HG02642 (cell line): ENCODE results near the gene FBRS.
A peak's percentile ranks its signal among the peaks of the same experiment; 100 is the strongest.

Experiments used
- ATAC-seq: cut with Tn5 transposase; IDR thresholded peaks from one replicate; pipeline ENCODE4 v1.9.1; 2021; ENCODE audit warnings: mild to moderate bottlenecking; ENCODE audit not compliant: unreplicated experiment, poor library complexity

Gene FBRS

DNA sequence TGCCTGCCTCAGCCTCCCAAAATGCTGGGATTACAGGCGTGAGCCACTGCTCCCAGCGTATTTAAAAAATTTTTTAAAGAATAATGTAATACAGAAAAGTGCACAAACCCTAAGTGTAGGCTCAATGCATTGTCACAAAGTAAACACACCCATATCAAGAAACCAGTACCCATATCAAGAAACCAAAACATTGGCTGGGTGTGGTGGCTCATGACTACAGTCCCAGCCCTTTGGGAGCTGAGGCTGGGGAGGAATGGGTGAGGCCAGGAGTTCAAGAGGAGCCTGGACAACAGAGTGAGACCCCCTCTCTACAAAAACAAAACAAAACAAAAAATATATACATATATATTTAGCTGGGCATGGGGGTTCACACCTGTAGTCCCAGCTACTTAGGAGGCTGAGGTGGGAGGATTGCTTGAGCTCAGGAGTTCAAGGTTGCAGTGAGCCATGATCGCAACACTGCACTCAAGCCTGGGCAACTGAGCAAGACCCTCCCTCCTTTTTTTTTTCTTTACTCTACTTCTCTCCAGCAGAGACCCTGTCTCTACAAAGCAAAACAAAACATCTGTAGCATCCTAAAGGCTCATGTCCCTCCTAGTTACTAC, 16.8 kb upstream of the FBRS start:
- ATAC-seq = no peak

DNA sequence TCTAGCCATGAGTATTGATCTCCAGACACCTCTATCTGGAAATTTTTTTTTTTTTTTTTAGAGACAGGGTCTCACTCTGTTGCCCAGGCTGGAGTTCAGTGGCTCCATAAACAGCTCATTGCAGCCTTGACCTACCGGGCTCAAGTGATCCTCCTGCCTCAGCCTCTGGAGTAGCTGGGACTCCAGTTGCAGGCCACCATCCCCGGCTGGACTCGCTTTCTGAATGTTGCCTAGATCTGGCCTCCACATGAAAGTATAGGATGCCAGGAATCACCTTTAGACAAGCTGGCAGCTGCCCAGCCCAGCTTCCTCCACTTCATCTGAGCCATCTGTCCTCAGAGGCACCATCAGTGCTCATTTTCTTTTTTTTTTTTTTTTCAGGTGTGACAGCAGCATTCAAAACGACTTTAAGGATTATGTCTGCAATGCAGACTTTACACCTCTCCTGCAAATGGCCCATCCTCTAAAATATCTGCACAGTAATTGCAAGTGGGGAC, 13.8 kb upstream of the FBRS start:
- no peak for ATAC-seq

DNA sequence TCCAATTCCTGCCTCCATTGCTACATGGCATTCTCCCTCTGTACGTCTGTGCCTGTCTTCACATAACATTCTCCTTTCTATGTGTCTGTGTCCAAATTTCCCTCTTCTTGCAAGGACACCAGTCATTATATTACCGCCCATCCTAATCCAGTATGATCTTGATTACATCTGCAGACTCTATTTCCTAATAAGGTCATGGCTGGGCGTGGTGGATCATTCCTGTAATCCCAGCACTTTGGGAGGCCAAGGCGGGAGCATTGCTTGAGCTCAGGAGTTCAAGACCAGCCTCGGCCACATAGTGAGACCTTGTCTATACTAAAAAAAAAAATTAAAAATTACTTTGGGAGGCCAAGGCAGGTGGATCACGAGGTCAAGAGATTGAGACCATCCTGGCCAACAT, 12.5 kb upstream of the FBRS start:
- ATAC-seq = no peak

DNA sequence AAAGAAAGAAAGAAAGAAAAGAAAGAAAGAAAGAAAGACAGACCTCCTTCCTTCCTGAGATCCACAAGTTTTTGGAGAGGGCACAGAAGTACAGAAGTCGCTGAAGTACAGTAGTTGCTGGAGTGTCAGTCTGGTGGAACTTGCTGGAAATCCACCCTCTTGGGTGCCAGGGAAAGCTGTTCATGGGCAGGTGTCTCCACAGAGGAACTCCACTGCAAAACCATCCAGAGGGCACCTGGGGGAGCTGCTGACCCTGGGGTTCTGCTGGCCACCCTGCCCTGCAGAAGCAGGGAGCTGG, 11.0 kb upstream of the FBRS start:
- ATAC-seq = no peak

DNA sequence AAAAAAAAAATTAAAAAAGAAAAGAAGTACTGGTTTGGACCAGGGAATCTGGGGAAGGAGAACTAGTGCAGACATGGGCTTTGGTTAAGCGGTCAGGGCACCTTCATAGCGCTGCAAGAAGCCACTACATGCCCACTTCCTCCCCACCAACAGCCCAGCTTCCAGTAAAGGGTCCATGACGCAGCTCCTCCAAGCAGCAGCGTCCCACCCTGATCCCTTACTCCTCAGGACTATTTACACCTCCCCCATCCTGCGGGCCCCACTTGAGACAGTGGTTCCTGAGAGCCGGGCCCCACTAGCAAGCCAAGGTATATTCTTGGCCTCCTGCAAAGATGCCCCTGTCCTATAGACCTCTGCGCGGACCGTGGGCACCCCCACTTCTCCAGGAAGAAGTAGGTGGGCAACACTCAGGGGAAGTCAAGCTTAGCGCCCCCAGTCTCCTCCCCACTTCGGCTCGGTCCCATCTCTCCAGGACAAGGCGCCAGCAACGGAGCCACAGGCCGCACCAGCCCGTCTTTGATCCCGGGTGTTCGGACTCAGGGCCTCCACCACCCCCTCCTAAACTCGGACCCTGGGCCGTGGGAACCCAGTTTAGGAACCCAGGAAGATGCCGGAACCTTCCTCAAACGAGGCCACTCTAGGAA, 8.4 kb upstream of the FBRS start:
- ATAC-seq = peak; percentile 3

DNA sequence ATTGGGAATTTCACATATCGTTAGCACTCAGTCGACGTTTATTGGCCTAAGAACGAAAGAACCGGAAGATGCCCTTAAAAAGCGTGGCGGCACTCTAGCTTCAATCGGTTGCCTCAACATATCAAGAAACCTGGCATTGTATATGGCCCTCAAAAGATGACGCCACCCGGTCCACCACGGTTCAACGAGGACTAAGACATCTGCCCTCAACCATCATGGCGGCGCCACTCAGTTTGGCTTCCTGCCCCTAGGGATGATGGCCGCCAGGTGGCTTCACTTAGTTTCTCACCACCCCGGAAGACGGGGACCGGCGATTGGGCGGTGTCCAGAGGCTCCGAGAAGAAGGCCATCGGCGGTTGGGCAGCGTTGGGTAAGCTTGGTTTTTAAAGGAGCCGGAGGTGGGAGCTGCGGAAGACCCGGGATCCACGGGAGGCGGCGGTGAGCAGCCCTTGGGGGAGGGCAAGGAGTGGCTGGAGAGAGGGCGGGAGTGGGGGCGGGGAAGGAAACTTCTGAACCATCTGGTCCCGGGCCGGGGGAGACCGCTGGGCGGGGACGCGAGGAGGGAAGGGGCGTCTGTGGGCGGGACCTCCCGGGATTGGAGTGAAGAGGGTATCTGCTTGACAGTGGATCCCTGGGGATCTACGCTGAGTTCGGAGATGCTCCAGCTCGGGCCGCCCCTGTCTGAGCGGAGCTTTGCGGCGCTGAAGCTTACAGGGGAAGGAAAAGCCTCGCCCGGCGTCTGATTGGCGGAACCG, 7.7 kb upstream of the FBRS start, which contains the start of gene PRR14:
TSS of gene PRR14 (plus strand) at position 592 of the 755 bp plus-strand sequence. CDS start 686 bp downstream, outside the sequence.
- ATAC-seq = peak; percentile 75

DNA sequence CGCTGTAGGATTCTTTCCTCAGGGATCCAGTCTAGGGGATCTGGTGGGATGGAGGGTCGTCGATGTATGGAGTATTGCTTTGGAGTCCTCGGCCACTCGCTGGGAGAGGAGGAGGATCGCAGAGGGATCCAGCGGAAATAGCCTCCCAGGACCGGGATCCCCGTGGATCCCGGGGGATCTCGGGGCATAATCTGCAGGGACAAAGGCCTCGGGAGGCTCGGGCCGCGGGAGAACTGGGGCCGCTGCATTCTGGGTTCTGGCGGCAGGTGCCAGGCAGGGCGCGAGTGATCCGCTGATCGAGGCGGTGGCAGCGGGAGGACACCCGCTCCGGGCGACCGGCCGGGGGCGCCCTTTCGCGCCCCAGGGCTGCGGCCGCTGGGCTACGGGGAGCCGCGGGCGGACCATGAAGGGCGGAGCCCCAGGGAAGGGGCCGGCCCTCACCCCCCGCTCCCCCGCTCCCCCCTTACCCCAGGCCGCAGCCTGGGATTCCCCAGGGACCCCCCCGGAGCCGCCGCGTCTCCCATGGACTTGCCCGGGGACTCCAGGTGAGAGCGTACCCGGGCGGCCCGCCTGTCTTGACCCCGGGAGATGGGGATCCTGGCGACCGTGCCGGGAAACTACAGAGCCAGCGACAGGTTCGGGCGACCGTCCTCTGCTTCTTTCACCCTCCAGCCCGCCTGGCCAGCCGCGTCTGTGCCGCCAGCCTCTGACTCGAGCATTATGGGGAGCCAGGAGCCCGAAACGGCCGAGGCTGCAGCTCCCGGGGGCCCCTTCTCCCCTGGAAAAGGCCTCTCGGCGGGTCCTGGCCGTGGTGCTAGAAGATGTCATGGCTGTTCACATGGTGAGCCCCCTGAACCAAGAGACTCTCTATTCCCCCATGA, 6.9 kb upstream of the FBRS start:
- ATAC-seq = peak; percentile 57

DNA sequence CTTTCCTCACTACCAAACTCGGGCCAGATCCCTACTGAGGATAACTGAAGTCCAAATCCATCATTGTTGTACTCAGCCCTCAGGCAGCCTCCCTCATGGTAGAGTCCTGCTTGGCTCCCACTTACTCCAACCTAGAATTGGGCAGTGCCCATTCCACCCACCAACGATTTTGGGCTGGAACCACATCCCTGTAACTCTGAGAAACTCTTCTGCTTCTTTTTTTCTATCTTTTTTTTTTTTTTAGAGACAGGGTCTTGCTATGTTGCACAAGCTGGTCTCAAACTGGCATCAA, 6.3 kb upstream of the FBRS start:
- ATAC-seq = no peak

DNA sequence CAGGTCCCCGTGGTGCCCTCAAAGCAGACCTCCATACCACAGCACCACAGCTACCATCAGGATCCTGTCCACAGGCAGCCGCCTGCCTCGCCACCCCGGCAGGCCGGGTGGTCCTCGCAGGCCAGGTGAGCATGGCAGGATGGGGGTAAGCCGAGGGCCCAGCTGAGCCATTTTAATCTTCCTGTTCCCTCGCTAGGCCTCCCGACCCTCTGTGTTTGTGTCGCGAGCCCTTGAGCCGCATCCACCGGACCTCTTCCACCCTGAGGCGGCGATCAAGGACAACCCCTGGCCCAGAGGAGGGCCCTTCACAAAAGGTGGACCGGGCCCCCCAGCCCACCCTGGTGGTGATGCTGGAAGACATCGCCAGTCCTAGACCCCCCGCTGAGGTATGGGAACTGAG, 5.5 kb upstream of the FBRS start:
- no peak for ATAC-seq

DNA sequence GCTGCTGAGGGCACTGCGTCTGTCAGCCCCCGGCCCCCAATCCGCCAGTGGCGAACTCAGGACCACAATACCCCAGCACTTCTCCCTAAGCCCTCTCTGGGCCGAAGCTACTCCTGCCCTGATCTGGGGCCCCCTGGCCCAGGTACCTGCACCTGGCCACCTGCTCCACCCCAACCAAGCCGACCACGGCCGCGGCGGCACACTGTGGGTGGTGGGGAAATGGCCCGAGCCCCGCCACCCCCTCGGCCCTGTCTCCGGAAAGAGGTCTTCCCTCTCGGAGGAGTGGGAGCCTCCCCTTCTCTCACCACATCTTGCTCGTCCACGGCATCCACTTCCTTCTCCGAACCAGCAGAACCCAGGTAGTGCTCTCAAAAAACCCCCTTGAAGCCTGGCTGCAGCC, 3.4 kb upstream of the FBRS start:
- ATAC-seq = no peak

DNA sequence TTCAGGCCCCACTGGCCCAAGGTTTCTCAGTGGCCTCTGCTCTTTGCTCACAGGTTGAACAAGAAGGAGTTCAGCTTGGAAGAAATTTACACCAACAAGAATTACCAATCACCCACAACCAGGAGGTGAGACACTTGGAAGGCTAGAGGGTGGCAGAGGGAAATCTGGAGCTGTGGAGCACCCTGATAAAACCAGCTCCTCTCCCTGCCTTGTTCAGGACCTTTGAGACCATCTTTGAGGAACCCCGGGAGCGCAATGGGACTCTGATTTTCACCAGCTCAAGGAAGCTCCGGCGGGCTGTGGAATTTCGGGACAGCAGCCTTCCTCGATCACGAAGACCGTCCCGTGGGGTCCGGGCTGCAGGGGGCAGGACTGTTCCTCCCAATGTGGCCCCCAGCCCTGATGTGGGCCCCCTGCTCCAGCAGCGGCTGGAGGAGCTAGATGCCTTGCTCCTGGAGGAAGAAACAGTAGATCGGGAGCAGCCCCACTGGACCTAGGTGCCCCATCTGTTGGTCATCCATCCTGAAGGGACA, 2.4 kb upstream of the FBRS start:
- no peak for ATAC-seq

DNA sequence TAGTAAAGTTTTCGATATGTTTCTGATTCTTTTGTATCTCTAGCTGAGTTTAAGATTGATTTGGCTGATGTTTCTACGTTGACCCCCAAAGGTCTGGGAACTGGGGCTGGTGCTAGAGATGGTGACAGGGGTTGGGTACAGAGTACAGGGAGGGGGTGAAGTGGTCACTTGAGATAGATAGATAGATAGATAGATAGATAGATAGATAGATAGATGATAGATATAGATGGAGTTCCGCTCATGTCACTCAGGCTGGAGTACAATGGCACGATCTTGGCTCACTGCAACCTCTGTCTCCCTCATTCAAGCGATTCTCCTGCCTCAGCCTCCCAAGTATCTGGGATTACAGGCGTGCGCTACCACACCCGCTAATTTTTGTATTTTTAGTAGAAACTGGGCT, 1.8 kb upstream of the FBRS start:
- no peak for ATAC-seq

DNA sequence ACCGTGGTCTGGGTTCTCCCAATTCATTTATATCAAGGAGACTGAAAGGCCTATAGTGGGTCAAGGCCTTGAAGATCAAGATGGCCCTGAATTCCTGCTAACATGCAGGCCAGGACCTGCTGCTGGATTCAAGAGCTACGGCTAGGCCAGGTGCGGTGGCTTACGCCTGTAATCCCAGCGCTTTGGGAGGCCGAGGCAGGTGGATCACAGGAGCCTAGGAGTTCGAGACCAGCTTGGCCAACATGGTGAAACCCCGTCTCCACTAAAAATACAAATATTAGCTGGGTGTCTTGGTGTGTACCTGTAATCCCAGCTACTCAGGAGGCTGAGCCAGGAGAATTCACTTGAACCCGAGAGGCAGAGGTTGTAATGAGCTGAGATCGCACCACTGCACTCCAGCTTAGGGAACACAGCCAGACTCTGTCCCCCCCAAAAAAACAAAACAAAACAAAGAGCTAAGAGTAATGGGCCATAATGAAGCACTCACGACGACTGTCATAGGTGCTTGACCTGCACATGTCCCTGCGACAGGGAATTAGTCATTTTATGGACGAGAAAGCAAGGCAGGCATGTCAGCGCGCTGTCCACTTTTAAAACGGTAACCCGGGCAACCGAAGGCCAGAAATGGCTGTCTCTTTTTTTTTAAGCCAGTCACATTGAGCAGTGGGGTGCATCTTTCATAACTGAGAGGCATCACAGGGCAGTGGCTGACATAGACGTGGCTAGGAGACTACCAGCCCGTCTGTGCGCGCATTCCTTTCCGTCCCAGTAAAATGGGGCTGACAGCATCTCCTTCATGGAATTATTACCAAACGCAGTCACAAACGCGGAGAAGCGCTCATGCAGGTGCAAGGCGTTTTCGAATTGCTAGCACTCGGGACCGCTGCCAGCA, 1.0 kb upstream of the FBRS start:
- ATAC-seq = no peak

DNA sequence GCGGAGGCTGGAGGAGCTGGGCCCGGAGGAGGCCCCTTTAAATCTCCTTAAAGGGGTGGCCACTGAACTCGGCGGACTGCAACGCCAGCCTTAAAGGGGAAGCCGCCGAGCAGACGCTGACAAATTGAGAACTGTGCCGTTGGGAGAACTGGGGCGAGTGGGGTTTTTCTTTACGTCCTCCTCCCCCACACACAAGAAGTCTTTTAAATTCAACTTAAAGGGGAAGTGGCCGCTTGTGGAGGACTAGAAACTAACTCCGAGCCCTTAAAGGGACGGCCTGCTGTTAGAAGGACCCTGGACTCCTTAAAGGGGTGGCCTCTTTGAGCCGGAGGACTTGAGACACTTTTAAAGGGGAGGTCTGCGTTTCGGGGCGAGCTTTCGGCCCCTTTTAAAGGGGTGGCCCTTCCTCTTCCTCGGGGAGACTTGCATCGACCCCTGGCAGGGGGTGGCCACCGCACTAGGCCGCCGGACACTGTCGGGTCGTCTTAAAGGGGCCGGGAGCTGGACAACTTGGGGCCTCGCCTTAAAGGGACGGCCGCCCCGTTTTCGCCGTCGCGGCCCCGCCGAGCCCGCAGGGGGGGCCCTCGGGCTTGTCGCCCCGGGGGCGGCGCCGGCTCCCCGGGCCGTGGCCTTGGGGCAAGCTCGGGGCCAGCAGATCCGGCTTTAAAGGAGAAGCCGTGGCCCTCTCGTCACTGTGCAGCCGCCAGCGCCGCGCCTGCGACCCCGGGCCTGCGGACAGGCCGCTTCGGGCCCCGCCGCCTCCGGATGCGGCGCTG, 688 bp downstream of the FBRS start:
- ATAC-seq = peak; percentile 30

DNA sequence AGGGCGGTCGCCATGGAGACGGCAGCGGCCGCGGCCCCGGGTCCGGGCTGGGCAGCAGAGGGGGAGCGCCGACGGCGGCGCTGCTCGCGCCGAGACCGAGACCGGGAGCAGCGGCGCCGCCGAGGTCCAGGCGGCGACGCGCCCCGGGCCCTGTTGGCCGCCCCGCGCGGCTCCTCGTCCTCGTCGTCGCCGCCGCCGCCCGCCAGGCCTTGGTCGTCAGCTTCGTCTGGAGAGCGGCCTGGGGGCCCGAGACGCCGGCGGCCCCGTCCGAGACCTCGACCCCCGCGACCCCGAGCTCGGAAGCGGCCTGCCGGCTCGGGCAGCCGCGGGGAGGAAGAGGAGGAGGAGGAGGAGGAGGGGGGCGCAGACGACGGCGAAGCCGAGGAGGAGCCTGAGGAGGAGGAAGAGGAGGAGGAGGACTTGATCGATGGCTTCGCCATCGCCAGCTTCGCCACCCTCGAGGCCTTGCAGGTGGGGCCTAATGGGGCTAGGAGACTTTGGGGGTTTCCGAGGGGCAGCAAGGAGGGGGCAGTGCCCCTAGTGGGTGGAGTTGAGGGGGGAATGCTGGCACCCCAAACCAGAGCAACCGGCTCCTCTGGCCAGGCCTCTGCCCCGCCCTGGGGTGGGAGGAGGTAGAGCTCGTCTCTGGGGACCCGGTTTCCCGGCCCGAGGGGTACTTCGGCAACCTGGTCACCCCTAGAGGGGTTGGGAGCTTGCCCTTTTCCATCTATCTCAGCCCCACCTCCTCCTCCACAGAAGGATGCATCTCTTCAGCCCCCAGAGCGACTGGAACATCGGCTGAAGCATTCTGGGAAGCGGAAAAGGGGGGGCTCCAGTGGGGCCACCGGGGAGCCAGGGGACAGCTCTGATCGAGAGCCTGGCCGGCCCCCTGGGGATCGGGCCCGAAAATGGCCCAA, 1.5 kb downstream of the FBRS start:
- ATAC-seq = no peak

DNA sequence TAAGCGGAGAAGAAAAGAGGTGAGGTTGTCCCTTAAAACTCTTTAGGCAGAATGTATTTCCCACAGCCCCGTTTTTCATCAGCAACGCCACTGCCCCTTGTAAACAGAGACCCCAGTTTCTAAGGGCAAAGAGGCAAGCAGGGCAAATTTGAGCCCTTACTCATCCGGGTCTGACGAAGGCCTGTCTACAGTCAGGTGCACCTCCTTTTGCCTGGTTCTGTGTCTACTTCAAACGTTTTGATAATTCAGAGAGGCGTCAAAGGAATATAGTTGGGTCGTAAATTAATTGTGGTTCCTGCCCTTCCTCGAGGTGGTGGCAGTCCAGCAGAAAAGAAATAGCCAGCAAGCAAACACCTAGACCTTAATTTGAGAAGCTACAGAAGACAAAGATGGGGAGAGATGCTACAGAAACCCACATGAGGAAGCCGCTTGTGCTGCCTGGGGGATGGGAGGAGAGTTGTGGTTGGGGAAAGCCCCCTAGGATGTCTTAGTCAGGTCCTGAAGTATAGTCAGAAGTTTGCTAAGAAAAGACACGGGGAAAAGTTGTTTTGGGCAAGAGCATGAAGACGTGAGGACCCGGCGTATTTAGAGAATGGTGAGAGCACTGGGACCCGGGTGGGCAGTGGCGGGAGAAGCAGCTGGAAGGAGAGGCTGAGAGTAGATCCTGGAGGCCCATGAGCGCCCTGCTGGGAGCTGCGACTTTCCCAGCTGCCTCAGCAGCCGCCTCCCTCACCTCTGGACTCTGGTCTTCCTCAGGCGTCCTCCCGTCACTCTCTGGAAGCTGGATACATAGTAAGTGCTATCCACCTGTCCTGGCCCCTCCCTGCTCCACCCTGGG, 2.4 kb downstream of the FBRS start:
- ATAC-seq = no peak

DNA sequence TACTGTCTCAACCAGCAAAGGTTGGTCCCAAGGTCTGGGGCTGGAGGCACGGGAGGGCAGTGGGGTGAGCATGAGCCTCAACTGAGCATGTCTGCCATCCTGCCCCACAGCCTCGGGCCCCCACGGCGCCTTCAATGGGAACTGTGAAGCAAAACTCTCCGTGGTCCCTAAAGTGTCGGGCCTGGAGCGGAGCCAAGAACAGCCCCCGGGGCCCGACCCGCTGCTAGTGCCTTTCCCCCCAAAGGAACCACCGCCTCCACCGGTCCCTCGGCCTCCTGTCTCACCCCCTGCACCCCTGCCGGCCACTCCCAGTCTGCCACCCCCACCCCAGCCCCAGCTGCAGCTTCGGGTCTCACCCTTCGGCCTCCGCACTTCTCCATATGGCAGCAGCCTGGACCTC, 4.2 kb downstream of the FBRS start:
- ATAC-seq = no peak
